ENCODE data around the gene RBM44.

The RBM44 gene

GRCh38 chr2:237854295-237854694 is 55.7 kb downstream of the RBM44 start:
- no peak overlapping the region for H3K4me3 ChIP-seq (ENCODE audit: low read depth, low read length)
- no peak for TF ChIP-seq POLR2A (IDR thresholded peaks at IDR 0.05; ENCODE audit: extremely low read depth, insufficient read length)
- no peak for TF ChIP-seq MYC (IDR thresholded peaks at IDR 0.05; ENCODE audit: low read depth, low read length)
- TF ChIP-seq MAX (IDR thresholded peaks at IDR 0.05; ENCODE audit: low read depth, low read length): no peak
- no peak for DNase-seq (ENCODE audit: low read depth)

- TF ChIP-seq POLR2A (IDR thresholded peaks at IDR 0.05; ENCODE audit: extremely low read depth, insufficient read length) (no peak), MYC (IDR thresholded peaks at IDR 0.05; ENCODE audit: low read depth, low read length) (no peak), CTCF (IDR thresholded peaks at IDR 0.05; ENCODE audit: low read depth, low read length) (no peak), MAX (IDR thresholded peaks at IDR 0.05; ENCODE audit: low read depth, low read length) (no peak)
- no peak for DNase-seq (ENCODE audit: low read depth)
- H3K4me3 ChIP-seq (ENCODE audit: low read depth, low read length): no peak overlapping the region
Observed at GRCh38 chr2:237857791-237858190, 59.2 kb downstream of the RBM44 start.

- TF ChIP-seq MYC (IDR thresholded peaks at IDR 0.05; ENCODE audit: low read depth, low read length): peak; percentile 17; the same call in 1 of the 2 replicates
- TF ChIP-seq MAX (IDR thresholded peaks at IDR 0.05; ENCODE audit: low read depth, low read length): 0 out of 2 replicates have a peak, but pooled peaks have one; percentile 15
- peak; percentile 78 for TF ChIP-seq CTCF (IDR thresholded peaks at IDR 0.05; ENCODE audit: low read depth, low read length)
- TF ChIP-seq POLR2A (IDR thresholded peaks at IDR 0.05; ENCODE audit: extremely low read depth, insufficient read length): no peak
- peak; percentile 74 for DNase-seq (ENCODE audit: low read depth)
- no peak overlapping the region for H3K4me3 ChIP-seq (ENCODE audit: low read depth, low read length)
Observed at GRCh38 chr2:237858294-237859081, 59.9 kb downstream of the RBM44 start.

- H3K4me3 ChIP-seq (ENCODE audit: low read depth, low read length): no peak overlapping the region
- no peak for DNase-seq (ENCODE audit: low read depth)
- TF ChIP-seq MAX (IDR thresholded peaks at IDR 0.05; ENCODE audit: low read depth, low read length) (no peak), CTCF (IDR thresholded peaks at IDR 0.05; ENCODE audit: low read depth, low read length) (no peak), MYC (IDR thresholded peaks at IDR 0.05; ENCODE audit: low read depth, low read length) (no peak), POLR2A (IDR thresholded peaks at IDR 0.05; ENCODE audit: extremely low read depth, insufficient read length) (no peak)
Observed at GRCh38 chr2:237859082-237859433, 60.5 kb downstream of the RBM44 start.

GRCh38 chr2:237859533-237860272 is 61.1 kb downstream of the RBM44 start, which contains the start of gene RAMP1:
Gene RAMP1 (plus strand): TSS chr2:237859623. CDS start chr2:237859676, 53 bp downstream.
- DNase-seq (ENCODE audit: low read depth): no peak
- no peak for TF ChIP-seq CTCF (IDR thresholded peaks at IDR 0.05; ENCODE audit: low read depth, low read length)
- TF ChIP-seq MYC (IDR thresholded peaks at IDR 0.05; ENCODE audit: low read depth, low read length): no peak
- no peak for TF ChIP-seq MAX (IDR thresholded peaks at IDR 0.05; ENCODE audit: low read depth, low read length)
- no peak for TF ChIP-seq POLR2A (IDR thresholded peaks at IDR 0.05; ENCODE audit: extremely low read depth, insufficient read length)
- H3K4me3 ChIP-seq (ENCODE audit: low read depth, low read length): no peak within 1 kb of the TSS

Data from NB4 (cell line).